ENCODE results near the gene CHN2.

- TF ChIP-seq ZNF138 (CRISPR knock-in tag; conservative IDR thresholded peaks at IDR 0.05) (no peak), NFYB (CRISPR knock-in tag; conservative IDR thresholded peaks at IDR 0.05; ENCODE audit: low read depth) (no peak), IRF1 (CRISPR knock-in tag; IDR thresholded peaks at IDR 0.05) (no peak), MXD4 (CRISPR knock-in tag; IDR thresholded peaks at IDR 0.05; ENCODE audit: borderline replicate concordance) (no peak), SP1 (CRISPR knock-in tag; conservative IDR thresholded peaks at IDR 0.05) (no peak), CTCF (IDR thresholded peaks at IDR 0.05) (no peak), MAX (CRISPR knock-in tag; IDR thresholded peaks at IDR 0.05) (no peak), ZNF121 (CRISPR knock-in tag; IDR thresholded peaks at IDR 0.05) (no peak), ZNF423 (CRISPR knock-in tag; IDR thresholded peaks at IDR 0.05) (no peak), FOXP4 (CRISPR knock-in tag; IDR thresholded peaks at IDR 0.05) (no peak), E2F4 (CRISPR knock-in tag; IDR thresholded peaks at IDR 0.05; ENCODE audit: borderline replicate concordance, low read depth) (no peak), STAT6 (CRISPR knock-in tag; conservative IDR thresholded peaks at IDR 0.05; ENCODE audit: low read depth) (no peak), USF1 (CRISPR knock-in tag; IDR thresholded peaks at IDR 0.05) (no peak), ELF4 (CRISPR knock-in tag; IDR thresholded peaks at IDR 0.05; ENCODE audit: low read depth) (no peak)
These were observed 34.5 kb downstream of the CHN2 start for GRCh38 chr7:29229066-29229465.

All from WTC11 (cell line).